ENCODE results near the gene RSRC2. TPM values are rescaled to one million over a fixed set of nuclear protein-coding genes. Genes with fewer than 3 reads are reported as not detected.

The RSRC2 gene
- polyA plus RNA-seq, 3 donors: 7.6 to 63.5 (median 15.8) TPM

DNA sequence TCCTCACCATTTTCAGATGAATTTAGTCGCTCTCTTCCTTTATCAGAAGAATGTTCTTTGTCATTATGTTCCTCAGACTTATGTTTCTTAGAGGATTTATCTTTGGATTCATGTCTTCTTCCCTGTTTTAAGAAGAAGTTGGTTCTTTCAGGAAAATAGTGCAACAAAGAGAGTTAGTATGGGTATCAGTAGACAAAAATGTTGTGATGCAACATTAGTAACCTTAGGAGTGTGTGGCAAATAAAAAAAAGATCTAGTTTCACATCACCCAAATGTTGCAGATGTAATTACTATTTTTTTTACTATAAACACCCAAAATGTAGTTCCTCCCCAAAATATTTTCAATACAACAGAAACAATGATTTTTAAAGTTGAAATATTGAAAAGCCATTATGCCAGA, 7.8 kb downstream of the RSRC2 start:
- Mint-ChIP-seq H3K4me1 (peaks cover 12% of the 10 kb centered on the region), H3K36me3 (peaks cover 78 to 84% of the 10 kb centered on the region in 2 donors)
- TF ChIP-seq, protein P1, sequence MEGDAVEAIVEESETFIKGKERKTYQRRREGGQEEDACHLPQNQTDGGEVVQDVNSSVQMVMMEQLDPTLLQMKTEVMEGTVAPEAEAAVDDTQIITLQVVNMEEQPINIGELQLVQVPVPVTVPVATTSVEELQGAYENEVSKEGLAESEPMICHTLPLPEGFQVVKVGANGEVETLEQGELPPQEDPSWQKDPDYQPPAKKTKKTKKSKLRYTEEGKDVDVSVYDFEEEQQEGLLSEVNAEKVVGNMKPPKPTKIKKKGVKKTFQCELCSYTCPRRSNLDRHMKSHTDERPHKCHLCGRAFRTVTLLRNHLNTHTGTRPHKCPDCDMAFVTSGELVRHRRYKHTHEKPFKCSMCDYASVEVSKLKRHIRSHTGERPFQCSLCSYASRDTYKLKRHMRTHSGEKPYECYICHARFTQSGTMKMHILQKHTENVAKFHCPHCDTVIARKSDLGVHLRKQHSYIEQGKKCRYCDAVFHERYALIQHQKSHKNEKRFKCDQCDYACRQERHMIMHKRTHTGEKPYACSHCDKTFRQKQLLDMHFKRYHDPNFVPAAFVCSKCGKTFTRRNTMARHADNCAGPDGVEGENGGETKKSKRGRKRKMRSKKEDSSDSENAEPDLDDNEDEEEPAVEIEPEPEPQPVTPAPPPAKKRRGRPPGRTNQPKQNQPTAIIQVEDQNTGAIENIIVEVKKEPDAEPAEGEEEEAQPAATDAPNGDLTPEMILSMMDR (IDR thresholded peaks at IDR 0.05): no peak

DNA sequence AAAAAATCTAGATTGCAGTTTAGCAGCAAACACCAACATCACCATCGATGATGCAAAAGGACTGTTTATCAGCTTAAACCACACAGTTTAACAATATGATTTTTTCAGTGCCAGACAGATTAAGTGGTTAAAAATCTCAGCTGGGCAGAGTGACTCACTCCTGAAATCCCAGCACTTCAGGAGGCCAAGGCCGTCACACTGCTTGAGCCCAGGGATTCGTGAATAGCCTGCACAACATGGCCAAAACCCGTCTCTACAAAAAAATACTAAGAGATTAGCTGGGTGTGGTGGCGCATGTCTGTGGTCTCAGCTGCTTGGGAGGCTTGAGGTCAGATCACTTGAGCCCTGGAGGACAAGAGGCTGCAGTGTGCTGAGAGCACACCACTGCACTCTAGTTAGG, 8.9 kb downstream of the RSRC2 start:
- H3K27me3 ChIP-seq (ENCODE audit: control insufficient read depth in 2 of 2, insufficient read depth in 2 of 2, low read length in 2 of 2): no peaks in the 10 kb centered on the region
- no peak overlapping the region for H3K4me3 Mint-ChIP-seq
- peaks cover 1% of the 10 kb centered on the region for H3K4me1 Mint-ChIP-seq
- H3K9me3 ChIP-seq (replicated peaks in 1 of 2; ENCODE audit: control insufficient read depth in 1 of 2, insufficient read depth in 1 of 2, low read length in 2 of 2): no peaks in the 10 kb centered on the region
- H4K20me1 ChIP-seq (ENCODE audit: insufficient read depth, low read length): peaks cover 98% of the 10 kb centered on the region
- H3K27me3 Mint-ChIP-seq (ENCODE audit: low read depth in 3 of 3): no peaks in the 10 kb centered on the region
- H3K27ac Mint-ChIP-seq: peak overlapping the region in 1 of 7 donors; percentile 48
- intact Hi-C loops (cut with micrococcal nuclease): no loop called here
- no peak overlapping the region for H3K4me2 ChIP-seq (replicated peaks; ENCODE audit: extremely low read depth, low read length, poor library complexity, severe bottlenecking)
- TF ChIP-seq, protein P1 (IDR thresholded peaks at IDR 0.05): no peak
- no peak for DNase-seq
- 100% methylated on average over 2 of the region's 5 CpGs for WGBS (ENCODE audit: insufficient coverage)
- H3K27ac ChIP-seq (ENCODE audit: low read depth in 1 of 2, low read length in 2 of 2): peak overlapping the region in 1 of 2 donors; percentile 31
- no peak overlapping the region for H3K9ac ChIP-seq (ENCODE audit: insufficient read depth, low read length, poor library complexity, severe bottlenecking)
- H3K4me1 ChIP-seq (ENCODE audit: control insufficient read depth in 1 of 2, insufficient read depth in 2 of 2, low read length in 2 of 2): peaks cover under 1% of the 10 kb centered on the region in 2 donors
- H3K4me3 ChIP-seq (replicated peaks in 1 of 3; ENCODE audit: low read depth in 2 of 3, low read length in 3 of 3): no peak overlapping the region
- H2AFZ ChIP-seq (ENCODE audit: insufficient read depth, low read depth, low read length, poor library complexity, severe bottlenecking): no peak overlapping the region
- H3K9me3 Mint-ChIP-seq: no peaks in the 10 kb centered on the region
- H3K36me3 Mint-ChIP-seq: peaks cover 82 to 89% of the 10 kb centered on the region in 2 donors
- peaks cover 91 to 99% of the 10 kb centered on the region in 2 donors for H3K36me3 ChIP-seq (replicated peaks in 1 of 2; ENCODE audit: control insufficient read depth in 1 of 2, insufficient read depth in 2 of 2, low read length in 2 of 2)
- peaks cover 93% of the 10 kb centered on the region for H3K79me2 ChIP-seq (ENCODE audit: insufficient read depth, low read length)

More for the DNA sequence above, 7.8 kb downstream of the RSRC2 start:
- Histone ChIP-seq H3K36me3 (replicated peaks in 1 of 2; ENCODE audit: control insufficient read depth in 1 of 2, insufficient read depth in 2 of 2, low read length in 2 of 2) (peaks cover 83 to 95% of the 10 kb centered on the region in 2 donors), H4K20me1 (ENCODE audit: insufficient read depth, low read length) (peaks cover 100% of the 10 kb centered on the region), H3K4me1 (ENCODE audit: control insufficient read depth in 1 of 2, insufficient read depth in 2 of 2, low read length in 2 of 2) (peaks cover 11% of the 10 kb centered on the region in 2 donors), H3K79me2 (ENCODE audit: insufficient read depth, low read length) (peaks cover 96% of the 10 kb centered on the region), H2AFZ (ENCODE audit: insufficient read depth, low read depth, low read length, poor library complexity, severe bottlenecking) (no peak overlapping the region), H3K9ac (ENCODE audit: insufficient read depth, low read length, poor library complexity, severe bottlenecking) (no peak overlapping the region), H3K4me3 (replicated peaks in 1 of 3; ENCODE audit: low read depth in 2 of 3, low read length in 3 of 3) (no peak overlapping the region), H3K27ac (ENCODE audit: low read depth in 1 of 2, low read length in 2 of 2) (no peak overlapping the region), H3K9me3 (replicated peaks in 1 of 2; ENCODE audit: control insufficient read depth in 1 of 2, insufficient read depth in 1 of 2, low read length in 2 of 2) (no peaks in the 10 kb centered on the region), H3K27me3 (ENCODE audit: control insufficient read depth in 2 of 2, insufficient read depth in 2 of 2, low read length in 2 of 2) (no peaks in the 10 kb centered on the region), H3K4me2 (replicated peaks; ENCODE audit: extremely low read depth, low read length, poor library complexity, severe bottlenecking) (no peak overlapping the region)
- Mint-ChIP-seq H3K4me3 (no peak overlapping the region), H3K9me3 (no peaks in the 10 kb centered on the region), H3K27me3 (ENCODE audit: low read depth in 3 of 3) (no peaks in the 10 kb centered on the region), H3K27ac (peak overlapping the region in 1 of 7 donors; percentile 14)
- DNase-seq: no peak
- intact Hi-C loops (cut with micrococcal nuclease): no loop called here
- WGBS (ENCODE audit: insufficient coverage): no CpG with 5 or more reads among the region's 1 CpG

All from CD14-positive monocyte (primary cell).